ENCODE measurements around the gene TMEM179. TPM values are rescaled to one million over a fixed set of nuclear protein-coding genes. Genes with fewer than 3 reads are reported as not detected.

Gene TMEM179
- total RNA-seq, 2 donors from 2014 or later, result 8.2 to 15.7 TPM

DNA sequence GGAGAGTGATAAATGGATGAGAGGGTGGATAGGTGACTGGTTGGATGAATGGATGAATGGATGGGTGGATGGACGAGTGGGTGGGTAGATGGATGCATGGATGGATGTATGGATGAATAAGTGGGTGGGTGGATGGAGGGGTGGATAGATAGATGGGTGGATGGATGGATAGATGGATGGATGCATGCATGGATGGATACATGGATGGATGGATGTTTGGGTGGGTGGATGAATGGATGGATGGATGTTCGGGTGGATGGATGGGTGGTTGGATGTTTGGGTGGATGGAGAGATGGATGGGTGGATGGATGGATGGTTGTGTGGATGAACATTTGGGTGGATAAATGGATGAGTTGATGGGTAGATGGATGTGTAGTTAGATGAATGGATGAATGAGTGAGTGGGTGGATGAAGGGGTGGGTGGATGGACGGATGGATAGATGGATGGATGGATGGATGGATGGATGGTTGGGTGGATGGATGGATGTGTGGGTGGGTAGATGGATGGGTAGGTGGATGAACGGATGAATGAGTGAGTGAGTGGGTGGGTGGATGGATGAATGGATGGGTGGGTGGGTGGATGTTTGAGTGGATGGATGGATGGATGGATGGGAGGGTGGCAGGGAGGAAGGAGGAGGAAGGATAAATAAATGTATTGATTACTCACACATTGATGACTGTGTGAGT, 9.7 kb upstream of the TMEM179 start:
- TF ChIP-seq, protein P1, sequence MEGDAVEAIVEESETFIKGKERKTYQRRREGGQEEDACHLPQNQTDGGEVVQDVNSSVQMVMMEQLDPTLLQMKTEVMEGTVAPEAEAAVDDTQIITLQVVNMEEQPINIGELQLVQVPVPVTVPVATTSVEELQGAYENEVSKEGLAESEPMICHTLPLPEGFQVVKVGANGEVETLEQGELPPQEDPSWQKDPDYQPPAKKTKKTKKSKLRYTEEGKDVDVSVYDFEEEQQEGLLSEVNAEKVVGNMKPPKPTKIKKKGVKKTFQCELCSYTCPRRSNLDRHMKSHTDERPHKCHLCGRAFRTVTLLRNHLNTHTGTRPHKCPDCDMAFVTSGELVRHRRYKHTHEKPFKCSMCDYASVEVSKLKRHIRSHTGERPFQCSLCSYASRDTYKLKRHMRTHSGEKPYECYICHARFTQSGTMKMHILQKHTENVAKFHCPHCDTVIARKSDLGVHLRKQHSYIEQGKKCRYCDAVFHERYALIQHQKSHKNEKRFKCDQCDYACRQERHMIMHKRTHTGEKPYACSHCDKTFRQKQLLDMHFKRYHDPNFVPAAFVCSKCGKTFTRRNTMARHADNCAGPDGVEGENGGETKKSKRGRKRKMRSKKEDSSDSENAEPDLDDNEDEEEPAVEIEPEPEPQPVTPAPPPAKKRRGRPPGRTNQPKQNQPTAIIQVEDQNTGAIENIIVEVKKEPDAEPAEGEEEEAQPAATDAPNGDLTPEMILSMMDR (conservative IDR thresholded peaks at IDR 0.05), result no peak
- Histone ChIP-seq H3K27me3 (ENCODE audit: control insufficient read depth, insufficient read depth, low read length, poor library complexity, severe bottlenecking) (peaks cover 7% of the 10 kb centered on the region), H3K4me3 (ENCODE audit: low read length) (no peak overlapping the region), H3K36me3 (ENCODE audit: control insufficient read depth, insufficient read depth, low read length) (no peaks in the 10 kb centered on the region), H3K27ac (ENCODE audit: low read depth, low read length) (no peak overlapping the region), H3K9me3 (ENCODE audit: control insufficient read depth, low read length) (no peaks in the 10 kb centered on the region), H3K4me1 (ENCODE audit: control insufficient read depth, insufficient read depth, low read length) (no peaks in the 10 kb centered on the region), H3K9ac (ENCODE audit: extremely low read depth, low read length, poor library complexity, severe bottlenecking) (no peak overlapping the region)
- 62 to 73% methylated on average over 4 of the region's 4 CpGs for WGBS, 2 experiments (ENCODE audit: insufficient coverage in 1 of 2, insufficient read length in 1 of 2)
- peaks cover 24% of the 10 kb centered on the region for H3K27me3 Mint-ChIP-seq (ENCODE audit: insufficient read depth)
- H3K27ac Mint-ChIP-seq, result no peak overlapping the region
- no peaks in the 10 kb centered on the region for H3K36me3 Mint-ChIP-seq (ENCODE audit: low read depth)
- H3K4me3 Mint-ChIP-seq, result no peak overlapping the region
- H3K9me3 Mint-ChIP-seq, result no peaks in the 10 kb centered on the region
- H3K4me1 Mint-ChIP-seq, result no peaks in the 10 kb centered on the region
- DNase-seq, result no peak

DNA sequence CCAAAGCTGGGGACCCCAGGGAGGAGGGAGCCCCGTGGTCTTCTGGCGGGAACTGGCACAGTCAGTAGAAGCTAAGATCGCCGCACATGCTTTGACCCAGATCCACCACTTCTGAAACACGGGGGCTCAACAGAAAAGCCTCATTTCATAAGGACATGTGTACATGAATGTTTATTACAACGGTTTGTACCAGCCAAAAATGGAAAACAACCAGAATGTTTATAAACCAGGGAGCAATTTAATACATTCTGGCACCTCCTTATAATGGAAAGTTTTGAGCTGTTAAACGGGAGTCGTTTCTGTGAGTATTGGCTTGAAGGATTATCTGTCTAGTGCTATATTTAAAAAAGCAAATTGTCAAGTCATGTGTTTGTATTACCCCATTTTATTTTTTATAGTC, 7.3 kb upstream of the TMEM179 start:
- DNase-seq, result no peak
- Mint-ChIP-seq H3K9me3 (no peaks in the 10 kb centered on the region), H3K36me3 (ENCODE audit: low read depth) (no peaks in the 10 kb centered on the region), H3K27me3 (ENCODE audit: insufficient read depth) (peaks cover 42% of the 10 kb centered on the region), H3K27ac (no peak overlapping the region), H3K4me1 (no peaks in the 10 kb centered on the region), H3K4me3 (no peak overlapping the region)
- H3K4me1 ChIP-seq (ENCODE audit: control insufficient read depth, insufficient read depth, low read length), result no peaks in the 10 kb centered on the region
- TF ChIP-seq, protein P1 (conservative IDR thresholded peaks at IDR 0.05), result no peak
- no peaks in the 10 kb centered on the region for H3K9me3 ChIP-seq (ENCODE audit: control insufficient read depth, low read length)
- no peak overlapping the region for H3K27ac ChIP-seq (ENCODE audit: low read depth, low read length)
- no peak overlapping the region for H3K9ac ChIP-seq (ENCODE audit: extremely low read depth, low read length, poor library complexity, severe bottlenecking)
- no peaks in the 10 kb centered on the region for H3K36me3 ChIP-seq (ENCODE audit: control insufficient read depth, insufficient read depth, low read length)
- H3K4me3 ChIP-seq (ENCODE audit: low read length), result no peak overlapping the region
- WGBS, 2 experiments (ENCODE audit: insufficient coverage in 1 of 2, insufficient read length in 1 of 2), result 72 to 86% methylated on average over 6 to 8 of the region's 8 CpGs
- H3K27me3 ChIP-seq (ENCODE audit: control insufficient read depth, insufficient read depth, low read length, poor library complexity, severe bottlenecking), result peaks cover 27% of the 10 kb centered on the region

DNA sequence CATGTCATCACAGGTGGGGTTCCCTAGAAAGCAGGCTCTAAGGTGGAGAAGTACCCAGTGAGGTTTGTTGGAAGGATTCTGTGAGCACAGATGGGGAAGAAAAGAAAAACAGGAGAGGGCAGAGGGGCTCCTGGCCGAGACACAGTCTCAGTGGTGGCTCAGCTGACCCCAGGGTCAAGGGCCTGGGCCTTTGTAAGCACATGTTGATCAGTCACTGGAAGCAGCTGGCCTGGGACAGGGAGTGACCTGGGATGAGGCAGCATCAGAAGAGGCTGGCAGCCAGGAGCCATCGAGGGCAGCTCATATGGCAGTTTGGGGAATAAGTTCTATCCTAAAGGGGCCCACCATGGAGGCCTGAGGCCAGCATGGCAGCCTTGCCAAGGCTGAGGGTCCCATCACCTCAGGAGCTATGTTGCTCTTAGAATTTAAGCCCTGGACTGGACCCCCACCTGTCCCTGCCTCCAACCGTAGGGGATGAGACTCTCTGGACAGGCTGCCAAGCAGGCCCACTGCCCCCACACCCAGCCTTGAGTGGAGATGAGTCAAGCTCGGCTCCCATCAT, 6.3 kb upstream of the TMEM179 start:
- Histone ChIP-seq H3K9me3 (ENCODE audit: control insufficient read depth, low read length) (no peaks in the 10 kb centered on the region), H3K27ac (ENCODE audit: low read depth, low read length) (no peak overlapping the region), H3K9ac (ENCODE audit: extremely low read depth, low read length, poor library complexity, severe bottlenecking) (no peak overlapping the region), H3K36me3 (ENCODE audit: control insufficient read depth, insufficient read depth, low read length) (no peaks in the 10 kb centered on the region), H3K4me3 (ENCODE audit: low read length) (no peak overlapping the region), H3K4me1 (ENCODE audit: control insufficient read depth, insufficient read depth, low read length) (no peaks in the 10 kb centered on the region), H3K27me3 (ENCODE audit: control insufficient read depth, insufficient read depth, low read length, poor library complexity, severe bottlenecking) (peaks cover 29% of the 10 kb centered on the region)
- Mint-ChIP-seq H3K36me3 (ENCODE audit: low read depth) (no peaks in the 10 kb centered on the region), H3K4me1 (no peaks in the 10 kb centered on the region), H3K4me3 (no peak overlapping the region), H3K9me3 (no peaks in the 10 kb centered on the region), H3K27me3 (ENCODE audit: insufficient read depth) (peaks cover 52% of the 10 kb centered on the region), H3K27ac (no peak overlapping the region)
- WGBS, 2 experiments (ENCODE audit: insufficient coverage in 1 of 2, insufficient read length in 1 of 2), result 82 to 87% methylated on average over 4 of the region's 4 CpGs
- DNase-seq, result peak; percentile 10
- TF ChIP-seq, protein P1 (conservative IDR thresholded peaks at IDR 0.05), result no peak
